ENCODE results near the gene CASKIN1.

DNA sequence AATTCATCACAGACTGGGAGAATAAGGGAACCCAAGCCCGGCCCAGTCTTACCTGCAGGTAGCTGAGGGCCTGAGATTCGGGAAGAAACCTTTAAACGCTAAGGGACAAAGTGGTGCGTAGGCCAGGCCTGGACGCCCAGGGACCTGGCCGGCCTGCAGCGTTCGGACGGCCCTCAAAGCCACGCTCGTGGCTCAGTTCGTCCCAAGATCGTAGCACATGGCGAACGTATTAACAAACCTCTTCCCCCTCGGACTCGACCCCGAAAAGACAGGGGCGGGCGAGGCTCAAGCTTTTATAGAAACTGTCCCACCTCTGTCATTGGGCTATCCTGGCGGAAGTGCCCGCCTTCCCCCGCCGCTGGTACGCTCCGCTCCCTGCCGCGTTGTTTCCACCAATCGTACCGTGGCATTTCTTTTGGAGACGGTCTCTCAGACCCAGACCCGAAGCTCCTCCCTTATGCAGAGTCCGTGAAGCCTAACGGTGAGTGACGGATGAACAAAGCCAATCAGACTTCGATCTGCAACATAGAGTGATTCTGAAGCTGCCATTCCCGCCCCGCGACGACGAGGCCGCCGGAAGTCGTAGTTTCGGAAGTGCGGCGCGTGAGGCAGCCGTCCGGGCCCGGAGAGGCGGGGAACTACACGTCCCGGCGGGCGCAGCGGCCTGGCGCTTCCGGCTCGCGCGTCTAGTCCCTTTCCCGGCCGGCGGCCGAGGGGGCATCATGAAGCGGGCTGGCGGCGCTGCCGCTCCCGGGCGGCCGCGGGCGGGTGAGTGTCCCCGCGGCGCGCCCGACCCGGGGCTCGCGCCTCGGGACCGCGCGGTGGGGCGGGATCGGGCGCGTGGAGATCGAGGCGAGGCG is 41.1 kb downstream of the CASKIN1 start, which contains the start of gene TRAF7:
- TF ChIP-seq TAF1 (conservative IDR thresholded peaks at IDR 0.05) (peak; percentile 100), JUND (IDR thresholded peaks at IDR 0.05) (peak in 1 of 2 donors; percentile 13), GABPA (IDR thresholded peaks at IDR 0.05 in 1 of 2, conservative IDR thresholded peaks at IDR 0.05 in 1 of 2) (peak; percentile 85 to 94), NR2F2 (IDR thresholded peaks at IDR 0.05) (peak; percentile 60), EGR1 (IDR thresholded peaks at IDR 0.05; ENCODE audit: low read depth in 2 of 2) (peak in 1 of 2 donors; percentile 49), SP1 (IDR thresholded peaks at IDR 0.05) (peak; percentile 93), YY1 (IDR thresholded peaks at IDR 0.05) (peak; percentile 69), FOXA1 (IDR thresholded peaks at IDR 0.05) (no peak), RAD21 (IDR thresholded peaks at IDR 0.05) (no peak)
- TF ChIP-seq, protein P1, sequence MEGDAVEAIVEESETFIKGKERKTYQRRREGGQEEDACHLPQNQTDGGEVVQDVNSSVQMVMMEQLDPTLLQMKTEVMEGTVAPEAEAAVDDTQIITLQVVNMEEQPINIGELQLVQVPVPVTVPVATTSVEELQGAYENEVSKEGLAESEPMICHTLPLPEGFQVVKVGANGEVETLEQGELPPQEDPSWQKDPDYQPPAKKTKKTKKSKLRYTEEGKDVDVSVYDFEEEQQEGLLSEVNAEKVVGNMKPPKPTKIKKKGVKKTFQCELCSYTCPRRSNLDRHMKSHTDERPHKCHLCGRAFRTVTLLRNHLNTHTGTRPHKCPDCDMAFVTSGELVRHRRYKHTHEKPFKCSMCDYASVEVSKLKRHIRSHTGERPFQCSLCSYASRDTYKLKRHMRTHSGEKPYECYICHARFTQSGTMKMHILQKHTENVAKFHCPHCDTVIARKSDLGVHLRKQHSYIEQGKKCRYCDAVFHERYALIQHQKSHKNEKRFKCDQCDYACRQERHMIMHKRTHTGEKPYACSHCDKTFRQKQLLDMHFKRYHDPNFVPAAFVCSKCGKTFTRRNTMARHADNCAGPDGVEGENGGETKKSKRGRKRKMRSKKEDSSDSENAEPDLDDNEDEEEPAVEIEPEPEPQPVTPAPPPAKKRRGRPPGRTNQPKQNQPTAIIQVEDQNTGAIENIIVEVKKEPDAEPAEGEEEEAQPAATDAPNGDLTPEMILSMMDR (IDR thresholded peaks at IDR 0.05; ENCODE audit: low read depth, low read length, missing input control), result no peak
- TF ChIP-seq, protein P2, sequence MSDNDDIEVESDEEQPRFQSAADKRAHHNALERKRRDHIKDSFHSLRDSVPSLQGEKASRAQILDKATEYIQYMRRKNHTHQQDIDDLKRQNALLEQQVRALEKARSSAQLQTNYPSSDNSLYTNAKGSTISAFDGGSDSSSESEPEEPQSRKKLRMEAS (IDR thresholded peaks at IDR 0.05), result peak; percentile 94
- TF ChIP-seq, protein P3, sequence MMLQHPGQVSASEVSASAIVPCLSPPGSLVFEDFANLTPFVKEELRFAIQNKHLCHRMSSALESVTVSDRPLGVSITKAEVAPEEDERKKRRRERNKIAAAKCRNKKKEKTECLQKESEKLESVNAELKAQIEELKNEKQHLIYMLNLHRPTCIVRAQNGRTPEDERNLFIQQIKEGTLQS (IDR thresholded peaks at IDR 0.05), result no peak
